ENCODE measurements around the gene POLG2. TPM values are rescaled to one million over a fixed set of nuclear protein-coding genes. Genes with fewer than 3 reads are reported as not detected.

POLG2 gene
- total RNA-seq, 2 experiments from 2014 or later, result 22.9 to 51.1 TPM

- Histone ChIP-seq H3K4me2 (ENCODE audit: low read length) (peak overlapping the region; percentile 17; the same call in 1 of the 2 replicates), H2AFZ (ENCODE audit: low read length) (no peak overlapping the region), H3K36me3 (ENCODE audit: insufficient read depth, low read length) (peaks cover 73% of the 10 kb centered on the region), H3K27ac (ENCODE audit: low read depth, low read length, poor library complexity, severe bottlenecking) (no peak overlapping the region), H3K79me2 (ENCODE audit: insufficient read depth, low read depth, low read length) (peaks cover 55% of the 10 kb centered on the region), H4K20me1 (ENCODE audit: insufficient read depth, low read length) (peaks cover 5% of the 10 kb centered on the region; the same call in 1 of the 2 replicates), H3K9me3 (ENCODE audit: low read length) (no peaks in the 10 kb centered on the region; the same call in 1 of the 2 replicates), H3K9me2 (ENCODE audit: insufficient read depth, low read length) (no peaks in the 10 kb centered on the region), H3K4me3 (ENCODE audit: low read depth, low read length, poor library complexity, severe bottlenecking) (peak overlapping the region; percentile 2), H3K4me1 (ENCODE audit: insufficient read depth, low read length, poor library complexity, severe bottlenecking) (peaks cover 20% of the 10 kb centered on the region)
- peak; percentile 44 for DNase-seq (ENCODE audit: low spot score)
- intact Hi-C loops (cut with micrococcal nuclease; ENCODE audit: unreplicated experiment), result no loop called here
- TF ChIP-seq, protein P1, sequence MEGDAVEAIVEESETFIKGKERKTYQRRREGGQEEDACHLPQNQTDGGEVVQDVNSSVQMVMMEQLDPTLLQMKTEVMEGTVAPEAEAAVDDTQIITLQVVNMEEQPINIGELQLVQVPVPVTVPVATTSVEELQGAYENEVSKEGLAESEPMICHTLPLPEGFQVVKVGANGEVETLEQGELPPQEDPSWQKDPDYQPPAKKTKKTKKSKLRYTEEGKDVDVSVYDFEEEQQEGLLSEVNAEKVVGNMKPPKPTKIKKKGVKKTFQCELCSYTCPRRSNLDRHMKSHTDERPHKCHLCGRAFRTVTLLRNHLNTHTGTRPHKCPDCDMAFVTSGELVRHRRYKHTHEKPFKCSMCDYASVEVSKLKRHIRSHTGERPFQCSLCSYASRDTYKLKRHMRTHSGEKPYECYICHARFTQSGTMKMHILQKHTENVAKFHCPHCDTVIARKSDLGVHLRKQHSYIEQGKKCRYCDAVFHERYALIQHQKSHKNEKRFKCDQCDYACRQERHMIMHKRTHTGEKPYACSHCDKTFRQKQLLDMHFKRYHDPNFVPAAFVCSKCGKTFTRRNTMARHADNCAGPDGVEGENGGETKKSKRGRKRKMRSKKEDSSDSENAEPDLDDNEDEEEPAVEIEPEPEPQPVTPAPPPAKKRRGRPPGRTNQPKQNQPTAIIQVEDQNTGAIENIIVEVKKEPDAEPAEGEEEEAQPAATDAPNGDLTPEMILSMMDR (conservative IDR thresholded peaks at IDR 0.05; ENCODE audit: low read length), result peak; percentile 76
- no peak for TF ChIP-seq EZH2phosphoT487 (IDR thresholded peaks at IDR 0.05; ENCODE audit: borderline replicate concordance, low read depth, low read length)
- ChIA-PET POLR2A (interaction anchor here (0.5 to 1.0 kb wide), 6 partner anchors 15 to 1820 kb away, joined by 3 to 4 read pairs (median 3); no protein-coding TSS in a partner anchor), CTCF (ENCODE audit: unreplicated experiment) (no interaction called here)
- no TSS peak for BruUV-seq (replicated peaks)
Observed at GRCh38 chr17:64492481-64493109, 4.3 kb downstream of the POLG2 start.

DNA sequence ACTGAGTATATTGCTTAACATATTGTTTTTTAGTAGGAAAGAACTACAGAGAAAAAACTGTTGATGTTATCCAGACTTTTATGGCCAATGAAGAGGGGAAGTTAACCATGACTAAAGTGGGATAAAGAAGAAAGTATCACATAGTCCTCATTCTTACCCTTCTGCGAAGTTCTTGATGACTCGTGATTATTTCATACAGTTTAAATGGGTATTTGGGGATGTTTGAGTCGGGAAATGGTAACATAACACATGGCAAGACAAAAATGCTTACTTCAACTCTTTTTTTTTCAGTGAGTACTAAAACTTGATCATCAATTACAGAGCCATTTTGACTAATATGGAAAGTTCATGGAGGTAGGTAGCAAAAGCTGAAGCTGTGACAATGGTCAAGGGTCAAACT lies 4.9 kb downstream of the POLG2 start:
- ChIA-PET CTCF (ENCODE audit: unreplicated experiment) (no interaction called here), POLR2A (interaction anchor here (0.5 to 1.0 kb wide), 4 partner anchors 10 to 436 kb away, joined by 3 to 4 read pairs (median 3); no protein-coding TSS in a partner anchor)
- intact Hi-C loops (cut with micrococcal nuclease; ENCODE audit: unreplicated experiment), result loop anchor here (1.0 kb wide), 1 partner anchor 72 kb away; no protein-coding TSS in a partner anchor
- no peak overlapping the region for H3K27ac ChIP-seq (ENCODE audit: low read depth, low read length, poor library complexity, severe bottlenecking)
- no peaks in the 10 kb centered on the region; the same call in 1 of the 2 replicates for H3K9me3 ChIP-seq (ENCODE audit: low read length)
- no peak for TF ChIP-seq EZH2phosphoT487 (IDR thresholded peaks at IDR 0.05; ENCODE audit: borderline replicate concordance, low read depth, low read length)
- TF ChIP-seq, protein P1 (conservative IDR thresholded peaks at IDR 0.05; ENCODE audit: low read length), result no peak
- no TSS peak for BruUV-seq (replicated peaks)
- peaks cover 5% of the 10 kb centered on the region; the same call in 1 of the 2 replicates for H4K20me1 ChIP-seq (ENCODE audit: insufficient read depth, low read length)
- H3K4me2 ChIP-seq (ENCODE audit: low read length), result no peak overlapping the region
- peaks cover 55% of the 10 kb centered on the region for H3K79me2 ChIP-seq (ENCODE audit: insufficient read depth, low read depth, low read length)
- H3K36me3 ChIP-seq (ENCODE audit: insufficient read depth, low read length), result peaks cover 77% of the 10 kb centered on the region
- no peaks in the 10 kb centered on the region for H3K9me2 ChIP-seq (ENCODE audit: insufficient read depth, low read length)
- no peak overlapping the region for H3K4me3 ChIP-seq (ENCODE audit: low read depth, low read length, poor library complexity, severe bottlenecking)
- no peak overlapping the region for H2AFZ ChIP-seq (ENCODE audit: low read length)
- H3K4me1 ChIP-seq (ENCODE audit: insufficient read depth, low read length, poor library complexity, severe bottlenecking), result peaks cover 14% of the 10 kb centered on the region
- no peak for DNase-seq (ENCODE audit: low spot score)

Measured in OCI-LY7 (cell line).